GM21423 (cell line): Measurements from ENCODE around the gene EGFR.
A peak's percentile ranks its signal among the peaks of the same experiment; 100 is the strongest.

ENCODE experiments used
- ATAC-seq: cut with Tn5 transposase; IDR thresholded peaks from one replicate; pipeline ENCODE4 v1.9.1; 2021; ENCODE audit warnings: mild to moderate bottlenecking, moderate library complexity; ENCODE audit not compliant: unreplicated experiment

Gene EGFR

GRCh38 chr7:55080000-55080623 lies 61.3 kb downstream of the EGFR start:
- no peak for ATAC-seq

DNA sequence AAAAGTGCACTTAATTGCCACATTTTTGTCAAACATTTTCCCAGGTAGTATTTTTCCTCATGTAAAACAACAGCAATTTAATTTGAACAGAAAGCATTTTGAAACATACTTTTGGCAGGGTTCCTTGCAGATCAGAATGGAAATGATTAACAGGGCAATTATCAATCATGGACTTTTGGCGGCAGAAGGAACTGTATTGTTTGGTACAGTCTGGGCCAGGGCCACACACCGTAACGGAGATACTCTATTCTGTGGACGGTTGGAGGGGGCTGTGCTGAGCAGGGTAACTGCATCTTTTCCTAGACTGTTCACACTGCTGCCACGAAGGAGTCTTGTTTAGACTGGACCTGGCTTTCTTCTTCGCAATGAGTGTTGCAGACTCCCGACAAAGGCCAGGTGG lies 62.3 kb downstream of the EGFR start:
- no peak for ATAC-seq

- no peak for ATAC-seq
These were observed 62.8 kb downstream of the EGFR start for GRCh38 chr7:55081472-55082227.

DNA sequence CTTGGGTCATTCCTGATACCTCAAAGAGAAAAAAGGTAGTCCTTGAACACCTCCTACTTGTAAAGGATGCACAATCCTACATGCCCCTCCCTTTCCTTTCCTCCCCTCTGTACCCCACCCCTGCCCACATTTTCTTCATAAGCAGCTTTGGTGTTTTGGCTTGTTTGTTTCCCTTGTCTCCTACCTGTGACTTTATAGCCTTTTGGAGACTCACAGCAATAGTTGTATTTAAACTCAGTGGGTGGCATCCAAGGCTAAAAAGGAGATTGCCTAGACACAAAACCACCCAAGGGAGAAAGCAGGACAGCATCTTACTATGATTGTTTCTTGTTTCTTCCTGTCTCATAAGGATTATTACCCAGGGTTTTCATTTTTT lies 63.4 kb downstream of the EGFR start:
- no peak for ATAC-seq

GRCh38 chr7:55083206-55083605 lies 64.4 kb downstream of the EGFR start:
- ATAC-seq = no peak

- no peak for ATAC-seq
These were observed 65.5 kb downstream of the EGFR start for GRCh38 chr7:55084307-55084706.

- peak; percentile 7 for ATAC-seq
These were observed 66.9 kb downstream of the EGFR start for GRCh38 chr7:55085511-55086412.

DNA sequence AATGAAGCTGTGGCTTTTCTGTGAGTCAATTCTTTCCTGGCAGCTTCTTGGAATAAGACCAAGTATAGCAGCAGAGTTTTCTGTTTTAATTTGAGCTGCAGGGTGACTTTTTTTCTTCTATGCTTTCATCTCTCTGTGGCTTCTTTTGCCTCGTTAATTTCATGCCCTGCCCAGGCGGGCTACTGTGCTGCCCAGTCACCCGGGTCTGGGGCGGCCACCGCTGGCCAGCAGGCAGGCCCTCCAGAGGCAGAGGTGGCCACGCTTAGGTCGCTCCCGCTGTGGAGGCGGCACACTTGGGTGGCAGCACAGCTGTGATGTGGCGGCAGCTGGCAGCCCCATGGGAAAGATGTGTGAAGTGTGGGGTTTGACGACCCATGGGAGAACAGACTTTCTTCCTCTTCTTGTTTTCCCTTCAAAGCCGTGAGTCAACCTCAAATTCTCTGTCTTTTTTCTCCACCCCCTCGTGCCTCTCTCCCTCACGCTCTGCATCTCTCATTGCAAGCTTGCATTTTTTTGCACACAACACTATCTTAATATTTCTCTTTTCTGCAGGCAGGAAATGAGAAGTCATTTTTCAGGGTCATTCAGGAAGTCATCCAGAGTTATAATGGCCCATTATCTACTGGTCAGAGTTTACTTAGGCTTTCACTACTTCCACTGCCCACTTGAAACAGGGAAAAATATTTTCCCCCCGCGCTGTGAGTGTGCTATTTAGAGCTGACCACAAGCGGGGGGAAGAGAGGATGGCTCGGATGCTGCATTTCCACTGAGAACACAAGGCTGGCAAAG lies 67.8 kb downstream of the EGFR start:
- ATAC-seq = peak; percentile 73

- no peak for ATAC-seq
These were observed 68.7 kb downstream of the EGFR start for GRCh38 chr7:55087521-55087961.

DNA sequence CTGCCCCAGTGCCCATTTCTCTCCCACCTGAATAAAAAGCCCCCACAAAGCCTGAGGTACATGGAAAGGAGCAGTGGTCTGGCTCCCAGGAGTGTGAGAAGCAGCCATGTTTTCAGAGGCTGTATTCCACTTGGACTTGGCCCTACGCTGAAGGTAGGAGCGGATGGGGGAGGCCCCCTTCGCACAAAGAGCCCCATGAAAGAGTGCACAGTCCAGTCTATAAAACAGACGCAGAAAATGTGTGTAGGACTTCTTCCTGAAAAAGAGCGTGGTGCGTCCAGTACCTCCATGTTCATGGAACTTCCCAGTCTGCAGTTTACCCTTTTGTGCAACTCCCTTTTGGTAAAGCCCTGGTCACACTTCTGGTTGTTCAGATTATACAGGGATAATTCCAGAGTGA lies 69.3 kb downstream of the EGFR start:
- no peak for ATAC-seq

DNA sequence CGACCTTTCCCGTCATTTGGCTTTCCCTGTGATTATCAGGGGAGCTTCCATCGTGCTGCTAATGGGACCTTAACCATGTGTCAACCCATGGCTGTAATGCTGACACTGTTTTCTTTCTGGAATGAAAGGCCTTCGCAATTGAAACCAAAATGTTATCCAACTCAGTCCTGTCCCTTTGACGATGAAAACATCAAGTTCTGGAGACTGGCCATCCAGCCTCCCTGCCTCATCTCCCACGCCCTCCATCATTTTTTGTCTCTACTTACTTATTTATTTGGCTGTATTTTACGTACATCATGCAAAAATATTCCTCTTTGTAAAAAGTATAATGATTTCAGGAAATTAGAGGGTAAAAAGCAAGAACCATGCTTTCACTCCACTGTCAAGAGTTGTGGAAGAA lies 69.8 kb downstream of the EGFR start:
- ATAC-seq = no peak

- ATAC-seq = no peak
These were observed 73.6 kb downstream of the EGFR start for GRCh38 chr7:55092186-55092974.

- ATAC-seq = no peak
These were observed 74.2 kb downstream of the EGFR start for GRCh38 chr7:55092975-55093373.

GRCh38 chr7:55093674-55094073 lies 74.9 kb downstream of the EGFR start:
- ATAC-seq = no peak

GRCh38 chr7:55094092-55094690 lies 75.4 kb downstream of the EGFR start:
- no peak for ATAC-seq

DNA sequence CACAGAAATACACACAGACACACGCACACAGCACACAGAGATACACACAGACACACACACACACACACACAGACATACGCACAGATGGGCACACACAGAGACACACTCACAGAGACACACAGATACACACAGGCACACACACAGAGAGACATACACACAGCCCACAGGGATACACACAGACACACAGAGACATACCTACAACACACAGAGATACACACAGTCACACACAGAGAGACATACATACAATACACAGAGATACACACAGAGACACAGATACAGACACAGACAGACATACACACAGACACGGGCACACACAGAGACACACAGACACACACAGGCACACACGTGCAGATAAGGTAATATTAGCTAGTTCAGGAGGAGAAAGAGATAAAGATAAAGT lies 76.9 kb downstream of the EGFR start:
- ATAC-seq = no peak

GRCh38 chr7:55096323-55096722 lies 77.5 kb downstream of the EGFR start:
- no peak for ATAC-seq

DNA sequence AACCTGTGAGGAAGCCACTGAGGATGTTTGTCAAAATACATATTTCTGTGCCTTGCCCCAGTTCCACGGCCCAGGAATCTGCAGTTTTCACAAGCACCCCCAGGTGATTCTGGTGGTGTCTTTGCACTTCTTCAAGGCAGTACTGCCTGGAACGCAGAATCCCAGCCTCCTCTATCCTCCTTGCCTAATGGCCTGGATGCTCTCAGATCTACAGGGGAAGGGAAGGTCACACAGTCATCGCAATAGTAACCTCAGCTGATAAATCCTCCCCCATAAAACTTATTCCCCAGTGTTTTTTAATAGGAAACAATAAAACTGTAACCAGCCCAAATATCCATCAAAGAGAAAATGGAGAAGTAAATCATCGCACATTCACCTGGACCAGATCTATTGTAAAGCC lies 78.3 kb downstream of the EGFR start:
- no peak for ATAC-seq

DNA sequence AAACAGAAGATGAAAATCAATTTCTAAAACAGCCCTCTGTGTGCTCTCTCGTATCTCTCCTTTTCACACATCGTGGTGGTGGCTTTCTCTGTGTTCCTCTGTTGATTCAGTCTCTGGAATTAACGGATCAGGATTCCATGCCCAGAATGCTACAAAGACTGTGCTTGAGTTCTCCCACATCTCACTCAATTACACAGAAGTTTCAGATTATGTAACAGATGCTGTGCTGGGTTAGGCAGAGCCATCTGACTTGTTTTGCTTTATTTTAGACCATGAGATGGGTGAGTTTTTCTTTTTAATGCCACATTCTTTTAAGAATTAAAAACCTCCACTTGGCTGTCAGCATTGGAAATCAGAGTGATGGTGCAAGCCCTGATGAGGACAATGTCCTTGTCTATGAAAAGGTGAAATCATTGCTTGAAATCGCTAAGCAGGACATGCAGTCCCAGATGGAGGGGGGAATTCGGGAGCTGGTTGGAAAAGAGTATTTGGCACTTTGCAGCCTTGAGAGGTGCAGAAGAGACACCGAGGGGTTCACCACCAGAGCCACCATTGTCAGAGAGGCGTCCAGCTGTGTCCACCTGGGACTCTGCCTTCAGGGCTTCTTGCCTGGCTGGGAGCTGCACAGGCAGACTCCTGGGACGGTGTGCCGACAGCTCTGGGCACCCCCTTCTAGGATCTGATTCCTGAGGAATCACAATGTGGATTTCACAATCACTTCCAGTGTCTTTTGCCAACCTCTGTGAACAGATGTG lies 80.4 kb downstream of the EGFR start:
- no peak for ATAC-seq
